HG02623 (cell line): ENCODE data around the gene TLCD3A.

Experiments used
- ATAC-seq: cut with Tn5 transposase; IDR thresholded peaks from one replicate; pipeline ENCODE4 v1.9.1; 2021; ENCODE audit warnings: moderate library complexity; ENCODE audit not compliant: unreplicated experiment

The TLCD3A gene

DNA sequence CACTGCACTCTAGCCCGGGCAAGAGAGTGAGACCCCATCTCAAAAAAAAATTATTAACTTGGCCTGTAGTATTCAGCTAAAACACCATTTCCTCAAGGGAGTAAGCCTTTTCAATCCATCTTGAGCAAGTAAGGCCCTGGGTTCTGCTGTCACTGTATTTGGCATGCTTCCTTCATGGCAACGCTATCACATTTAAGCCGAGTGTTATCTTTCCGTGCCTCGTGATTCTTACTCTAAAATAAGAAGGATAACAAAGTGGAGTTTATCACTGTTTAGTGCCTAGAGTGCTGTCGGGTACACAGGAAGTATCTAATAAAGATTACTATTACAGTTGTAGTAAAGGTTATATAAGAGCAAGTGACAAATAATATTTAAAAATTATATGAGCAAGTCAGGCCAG is 26.5 kb upstream of the TLCD3A start:
- no peak for ATAC-seq

DNA sequence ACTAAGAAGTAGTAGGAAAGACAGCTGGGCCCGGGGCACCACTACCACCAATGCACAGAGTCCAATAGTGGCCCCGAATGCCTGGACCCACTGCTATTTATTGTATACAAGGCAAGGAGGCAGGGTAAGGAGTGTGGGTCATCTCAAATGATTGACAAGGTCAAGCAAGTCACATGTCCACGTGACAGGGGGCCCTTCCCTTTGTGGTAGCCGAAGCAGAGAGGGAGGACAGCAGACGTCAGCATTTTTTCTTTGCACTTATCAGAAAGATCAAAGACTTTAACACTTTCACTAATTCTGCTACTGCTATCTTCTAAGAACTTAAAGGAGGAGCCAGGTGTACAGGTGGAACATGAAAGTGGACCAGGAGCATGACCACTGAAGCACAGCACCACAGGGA is 24.3 kb upstream of the TLCD3A start:
- no peak for ATAC-seq

DNA sequence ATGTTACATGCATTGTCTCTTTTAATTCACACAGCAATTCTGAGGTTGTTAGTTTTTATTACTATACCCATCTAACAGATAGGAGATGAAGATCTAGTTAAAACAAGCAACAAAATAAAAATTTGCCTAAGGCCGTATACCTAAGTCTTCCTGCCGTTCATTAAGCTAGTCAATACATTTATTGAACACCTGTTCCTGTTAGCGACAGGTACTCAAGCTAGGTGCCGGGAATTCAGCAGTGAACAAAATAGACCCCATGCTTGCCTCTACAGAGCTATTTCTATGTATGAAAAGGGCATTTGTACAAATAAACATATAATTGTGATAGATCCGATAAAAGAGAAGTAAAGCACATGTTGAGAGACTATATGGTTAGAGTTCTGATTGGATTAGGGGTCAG is 14.3 kb upstream of the TLCD3A start:
- no peak for ATAC-seq

DNA sequence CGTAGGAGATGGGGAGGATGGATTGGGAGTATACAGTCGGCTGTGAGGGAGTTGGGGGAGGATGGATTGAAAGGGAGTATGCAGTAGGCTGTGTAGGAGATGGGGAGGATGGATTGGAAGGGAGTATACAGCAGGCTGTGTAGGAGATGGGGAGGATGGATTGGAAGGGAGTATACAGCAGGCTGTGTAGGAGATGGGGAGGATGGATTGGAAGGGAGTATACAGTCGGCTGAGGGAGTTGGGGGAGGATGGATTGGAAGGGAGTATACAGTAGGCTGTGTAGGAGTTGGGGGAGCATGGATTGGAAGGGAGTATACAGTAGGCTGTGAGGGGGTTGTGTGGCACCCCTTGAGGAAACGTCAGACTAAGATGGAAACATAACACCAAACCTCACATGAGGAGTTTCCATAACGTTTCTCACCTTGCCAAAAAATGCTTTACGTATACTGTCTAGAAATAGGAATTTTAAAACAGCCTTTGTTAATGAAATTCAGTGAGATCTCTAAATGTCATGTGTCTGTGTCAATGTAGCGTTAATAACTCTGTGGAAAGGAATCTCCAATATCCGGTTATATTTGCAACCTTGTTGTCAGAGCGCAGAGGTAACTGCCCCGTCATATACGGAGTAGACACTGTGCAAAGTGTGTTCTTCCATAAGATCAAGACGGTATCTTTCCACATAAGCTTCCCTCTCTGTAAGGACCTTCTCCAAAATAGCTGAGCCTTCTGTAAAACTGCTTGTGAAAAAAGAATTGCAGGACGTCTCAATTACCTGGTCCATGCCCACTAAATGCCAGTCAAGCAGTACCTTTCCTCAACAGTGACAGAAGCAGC is 11.5 kb upstream of the TLCD3A start:
- ATAC-seq: no peak

DNA sequence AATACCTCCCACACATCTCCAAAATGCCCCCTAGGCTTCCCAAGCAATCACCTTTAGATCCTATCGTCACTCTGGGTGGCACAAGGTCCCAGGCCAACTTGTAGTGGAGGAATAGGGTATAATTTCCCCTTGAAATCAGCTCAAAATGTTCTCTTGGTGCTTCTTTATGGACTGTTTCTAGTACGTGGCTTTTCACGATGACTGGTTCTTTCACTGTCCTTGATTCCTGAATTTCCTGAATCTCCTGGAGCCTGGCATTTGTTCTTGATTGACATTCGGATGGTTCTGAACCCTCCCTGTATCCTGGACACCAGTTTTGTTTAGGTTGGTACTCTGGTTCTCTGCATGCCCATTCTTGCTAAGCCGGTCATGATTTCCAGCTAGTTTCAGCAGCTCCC is 10.9 kb upstream of the TLCD3A start:
- ATAC-seq: no peak

DNA sequence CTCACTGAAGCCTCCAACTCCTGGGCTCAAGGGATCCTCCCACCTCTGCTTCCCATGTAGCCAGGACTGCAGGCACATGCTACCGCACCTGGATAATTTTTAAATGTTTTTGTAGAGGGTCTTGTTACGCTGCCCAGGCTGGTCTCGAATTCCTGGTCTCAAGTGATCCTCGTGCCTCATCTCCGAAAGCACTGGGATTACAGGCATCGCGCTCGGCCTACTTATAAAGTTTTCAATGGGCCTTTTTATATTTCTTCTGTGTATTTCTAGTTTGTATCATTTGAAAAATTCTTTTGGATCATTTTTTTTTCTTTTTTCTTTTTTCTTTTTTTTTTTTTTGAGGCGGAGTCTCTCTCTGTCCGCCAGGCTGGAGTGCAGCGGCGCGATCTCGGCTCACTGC is 7.3 kb upstream of the TLCD3A start:
- no peak for ATAC-seq

DNA sequence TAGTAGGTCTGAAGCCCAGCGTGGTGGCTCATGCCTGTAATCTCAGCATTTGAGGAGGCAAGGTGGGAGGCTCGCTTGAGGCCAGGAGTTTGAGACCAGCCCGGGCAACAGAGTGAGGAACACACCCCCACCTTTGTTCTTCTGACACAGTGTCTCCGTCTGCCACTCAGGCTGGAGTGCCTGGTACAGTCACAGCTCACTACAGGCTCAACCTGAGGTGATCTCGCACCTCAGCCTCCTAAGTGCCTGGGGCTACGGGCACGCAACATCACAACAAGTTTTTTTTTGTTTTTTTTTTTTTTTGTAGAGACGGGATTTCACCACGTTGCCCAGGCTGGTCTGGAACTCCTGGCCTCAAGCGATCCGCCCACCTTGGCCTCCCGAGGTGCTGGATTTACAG is 6.7 kb upstream of the TLCD3A start:
- ATAC-seq: no peak

DNA sequence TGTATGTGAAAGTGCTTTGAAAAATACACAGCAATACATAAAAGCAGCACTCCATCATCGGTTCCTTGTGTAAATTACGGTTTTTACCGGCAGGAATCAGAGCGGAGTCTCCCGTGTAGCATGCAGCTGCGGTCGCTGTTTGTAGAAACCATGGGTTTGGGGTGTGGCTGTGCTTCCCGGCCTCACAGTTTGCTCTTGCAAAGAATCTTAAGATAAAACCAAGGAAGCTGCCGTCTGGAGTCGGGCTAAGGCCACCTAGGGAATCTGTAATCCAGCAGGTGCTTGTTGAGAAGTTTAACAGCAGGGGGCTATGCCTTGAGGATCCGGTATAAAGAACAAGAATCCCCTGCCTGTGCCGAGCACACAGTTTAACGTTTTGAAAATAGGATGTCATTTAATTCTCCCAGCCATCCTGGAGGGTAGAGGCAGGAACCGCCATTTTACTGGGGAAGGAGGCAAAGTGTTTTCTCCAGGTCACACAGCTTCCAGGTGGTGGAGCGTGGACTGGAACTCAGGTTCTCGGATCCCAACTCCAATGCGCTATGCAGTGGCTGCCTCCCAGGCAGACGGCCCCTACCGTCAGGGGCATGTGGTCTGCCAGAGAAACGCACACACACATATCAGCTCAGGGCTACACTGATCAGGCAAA is 6.0 kb upstream of the TLCD3A start:
- no peak for ATAC-seq

DNA sequence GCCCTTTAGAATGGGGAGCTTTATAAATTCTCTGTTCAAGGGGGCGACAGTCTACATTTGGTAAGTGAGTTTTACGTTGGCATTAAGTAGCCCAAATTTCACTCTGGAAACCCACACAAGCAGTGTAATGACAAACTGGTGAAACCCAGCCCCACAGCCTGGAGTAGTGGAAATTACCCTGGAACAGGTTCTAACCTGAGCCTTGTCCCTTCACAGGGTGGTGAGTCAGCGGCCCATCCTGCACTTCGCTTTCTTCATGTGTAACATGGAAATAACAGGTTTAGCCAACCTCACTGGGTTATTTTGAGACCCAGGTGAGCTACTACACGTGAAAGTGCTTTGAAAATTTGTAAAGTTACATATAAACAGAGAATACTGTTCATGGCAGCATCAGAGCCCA is 3.5 kb upstream of the TLCD3A start:
- ATAC-seq: no peak

DNA sequence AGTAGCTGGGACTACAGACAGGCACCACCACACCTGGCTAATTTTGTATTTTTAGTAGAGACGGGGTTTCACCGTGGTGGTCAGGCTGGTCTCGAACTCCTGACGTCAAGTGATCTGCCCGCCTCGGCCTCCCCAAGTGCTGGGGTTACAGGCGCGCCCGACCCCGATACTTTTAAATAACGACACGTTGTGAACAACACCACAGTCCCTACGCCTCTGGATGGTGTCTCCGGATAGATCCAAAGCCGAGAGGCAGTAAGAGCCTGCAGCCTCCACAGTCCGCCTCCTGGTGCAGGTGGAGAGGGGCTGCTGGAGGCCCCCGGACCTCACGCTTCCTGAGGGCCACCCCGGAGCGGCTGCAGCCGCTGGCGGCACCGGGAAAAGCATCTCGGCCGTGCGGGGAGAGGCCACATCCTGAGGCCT is 741 bp upstream of the TLCD3A start:
- ATAC-seq: no peak

DNA sequence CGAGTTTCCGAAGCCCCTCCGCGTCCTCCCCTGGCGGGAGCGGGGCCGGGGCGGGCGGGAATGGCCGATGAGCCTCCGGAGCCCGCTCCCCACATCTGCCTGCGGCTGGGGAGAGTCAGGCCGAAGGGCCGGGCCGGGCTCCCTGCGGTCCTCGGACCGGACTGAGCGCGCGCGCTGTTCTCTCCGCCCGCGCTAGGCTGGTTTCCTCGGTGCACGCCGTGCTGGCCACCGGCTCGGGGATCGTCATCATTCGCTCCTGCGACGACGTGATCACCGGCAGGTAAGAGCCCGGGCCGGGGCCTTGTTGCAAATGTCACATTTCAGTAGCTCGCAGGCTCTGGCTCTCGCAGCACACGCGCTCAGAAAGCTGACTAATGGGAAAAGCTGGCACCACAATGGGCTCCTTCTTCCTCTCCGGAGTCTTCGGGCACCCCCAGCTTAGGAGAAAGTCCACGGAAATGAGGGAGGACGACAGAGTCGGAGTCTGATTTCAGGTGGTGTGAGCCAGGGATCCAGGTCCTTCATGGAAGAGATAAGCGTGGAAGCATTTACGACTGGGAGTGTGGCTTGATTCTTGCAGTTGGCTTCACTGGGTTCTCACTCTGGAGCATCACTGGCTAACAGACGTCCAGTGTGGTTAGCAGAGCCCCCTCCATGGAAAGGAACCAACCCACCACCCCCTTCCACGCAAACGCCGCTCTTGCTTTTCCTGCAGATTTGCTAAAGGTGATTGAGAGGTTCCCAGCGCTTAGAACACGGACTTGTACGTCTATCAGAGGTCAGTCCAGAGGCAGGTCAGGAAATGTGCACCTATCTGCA is 715 bp downstream of the TLCD3A start:
- ATAC-seq: peak; percentile 16

DNA sequence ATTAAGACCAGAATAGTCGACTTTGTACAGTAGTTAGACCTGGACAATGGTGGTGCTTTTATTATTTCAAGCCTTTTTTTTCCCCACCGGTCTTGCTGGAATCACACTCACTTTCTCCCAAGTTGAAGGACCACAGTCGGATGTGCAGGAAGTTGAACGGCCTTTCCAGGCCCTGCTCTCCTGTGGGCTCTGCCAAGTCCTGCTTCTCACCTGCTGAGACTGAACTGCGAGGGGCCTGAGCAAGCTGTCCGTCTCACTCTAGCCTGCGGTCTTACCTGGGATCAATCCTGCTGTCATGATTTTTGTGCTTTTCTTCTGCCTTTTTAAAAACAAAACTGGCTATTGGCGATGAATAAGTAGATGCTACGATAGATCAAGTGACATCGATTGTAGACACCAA is 1.3 kb downstream of the TLCD3A start:
- ATAC-seq: no peak

DNA sequence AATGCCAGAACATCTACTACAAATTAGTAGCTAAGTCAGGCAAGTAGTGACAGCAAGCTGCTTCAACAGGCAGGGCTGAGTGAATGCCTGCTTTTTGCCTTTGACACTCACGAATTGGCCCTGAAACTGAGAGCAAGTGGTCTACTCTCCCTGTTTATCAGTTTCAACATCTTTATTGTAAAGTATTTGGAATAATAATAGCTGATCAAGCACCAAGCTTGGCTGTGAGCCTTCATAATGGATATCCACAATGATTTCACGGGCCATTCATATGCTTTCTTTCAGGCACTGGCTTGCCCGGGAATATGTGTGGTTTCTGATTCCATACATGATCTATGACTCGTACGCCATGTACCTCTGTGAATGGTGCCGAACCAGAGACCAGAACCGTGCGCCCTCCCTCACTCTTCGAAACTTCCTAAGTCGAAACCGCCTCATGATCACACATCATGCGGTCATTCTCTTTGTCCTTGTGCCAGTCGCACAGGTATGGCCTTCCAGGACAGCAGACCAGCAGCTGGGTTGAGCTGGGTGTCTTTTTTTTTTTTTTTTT is 5.2 kb downstream of the TLCD3A start:
- ATAC-seq: no peak

DNA sequence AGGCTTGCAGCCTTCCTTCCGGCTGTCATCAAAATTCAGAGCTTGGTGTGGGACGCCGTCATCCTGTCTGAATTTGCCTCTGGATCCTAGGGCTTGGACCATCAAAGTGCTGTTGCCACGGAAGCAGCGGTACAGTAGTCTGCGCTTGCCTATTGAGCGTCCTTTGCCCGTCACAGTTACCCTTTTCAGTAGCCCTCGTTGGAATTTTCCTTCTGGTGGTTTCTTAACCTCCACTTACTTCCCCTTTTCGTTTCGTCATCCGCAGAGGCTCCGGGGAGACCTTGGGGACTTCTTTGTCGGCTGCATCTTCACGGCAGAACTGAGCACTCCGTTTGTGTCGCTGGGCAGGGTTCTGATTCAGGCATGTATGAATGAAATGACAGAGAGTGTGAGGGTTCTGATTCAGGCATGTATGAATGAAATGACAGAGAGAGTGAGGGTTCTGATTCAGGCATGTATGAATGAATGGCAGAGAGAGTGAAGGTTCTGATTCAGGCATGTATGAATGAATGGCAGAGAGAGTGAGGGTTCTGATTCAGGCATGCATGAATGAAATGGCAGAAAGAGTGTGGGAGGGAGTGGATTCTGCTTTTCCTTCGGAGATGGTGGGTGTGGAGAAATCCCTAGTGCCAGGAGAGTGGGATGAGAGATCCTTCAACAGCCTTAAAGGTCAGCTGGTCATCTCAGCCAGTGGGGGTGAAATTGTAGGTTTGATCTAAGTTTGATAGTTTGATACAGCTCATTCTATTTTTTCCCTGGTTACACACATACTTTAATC is 8.0 kb downstream of the TLCD3A start:
- ATAC-seq: peak; percentile 76

DNA sequence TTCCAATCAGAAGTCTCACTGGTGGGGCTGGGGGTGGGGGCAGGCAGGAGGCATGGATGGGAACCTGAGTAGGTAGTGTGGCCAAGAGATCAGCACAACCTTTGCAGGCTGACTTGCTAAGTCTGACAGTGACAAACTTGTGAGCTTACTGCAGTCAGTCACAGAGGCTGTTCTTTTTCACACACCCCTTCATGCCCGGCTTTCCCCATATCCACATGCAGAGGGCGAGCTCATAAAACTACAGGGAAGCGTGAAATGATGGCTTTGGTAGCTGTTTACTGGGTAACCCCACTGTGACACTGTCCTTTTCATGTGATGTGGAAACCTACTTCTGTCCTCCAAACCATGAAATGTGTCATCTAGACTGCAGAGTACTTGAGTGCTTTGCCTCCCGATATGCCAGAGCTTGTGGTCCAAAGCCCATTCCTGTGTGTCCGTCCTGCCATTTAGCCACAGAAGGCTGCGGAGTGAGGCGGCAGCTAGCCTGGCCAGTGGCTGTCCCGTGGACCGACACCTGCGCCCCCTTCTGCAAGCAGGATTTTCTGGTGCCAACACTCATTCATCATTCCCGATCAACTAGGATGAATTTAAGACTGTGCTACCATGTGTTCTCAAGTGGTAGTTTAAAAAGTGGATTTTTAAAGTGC is 9.9 kb downstream of the TLCD3A start:
- no peak for ATAC-seq

DNA sequence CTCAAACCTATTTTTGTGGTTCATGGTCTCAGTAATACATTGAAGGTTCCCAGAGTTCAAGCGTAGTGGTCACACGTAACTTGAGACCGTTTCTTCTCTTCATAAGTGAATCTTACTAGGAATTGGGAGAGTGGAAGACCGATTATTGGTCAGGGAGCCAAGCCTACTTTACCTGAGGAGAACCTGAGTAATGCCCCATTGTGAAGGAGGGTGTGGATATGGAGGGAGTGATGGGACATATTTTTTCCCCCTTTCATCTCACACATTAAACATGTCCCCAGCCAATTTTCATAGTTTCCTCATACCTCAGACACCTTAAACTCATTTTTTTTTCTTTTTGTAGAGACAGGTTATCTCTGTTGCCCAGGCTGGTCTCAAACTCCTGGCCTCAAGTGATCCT is 10.7 kb downstream of the TLCD3A start:
- ATAC-seq: no peak

DNA sequence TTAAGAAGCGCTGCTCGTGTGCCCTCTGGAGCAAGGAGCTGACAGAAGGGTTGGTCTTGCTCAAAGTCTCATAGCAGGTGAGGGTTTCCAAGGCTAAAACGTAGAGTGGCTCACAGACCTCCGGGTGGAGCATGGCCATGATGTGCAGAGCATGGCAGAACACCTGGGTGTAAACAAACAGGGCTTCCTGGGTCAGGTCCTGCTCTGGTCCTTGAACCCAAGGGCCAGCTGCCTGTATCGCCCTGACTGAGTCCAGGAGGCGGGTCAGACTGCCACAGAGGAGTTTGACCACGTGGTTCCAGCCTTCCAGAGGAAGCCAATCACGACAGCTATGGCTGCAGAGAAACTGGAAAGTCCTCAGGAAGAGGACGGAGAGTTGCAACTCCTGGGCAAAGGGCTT is 12.5 kb downstream of the TLCD3A start:
- no peak for ATAC-seq

DNA sequence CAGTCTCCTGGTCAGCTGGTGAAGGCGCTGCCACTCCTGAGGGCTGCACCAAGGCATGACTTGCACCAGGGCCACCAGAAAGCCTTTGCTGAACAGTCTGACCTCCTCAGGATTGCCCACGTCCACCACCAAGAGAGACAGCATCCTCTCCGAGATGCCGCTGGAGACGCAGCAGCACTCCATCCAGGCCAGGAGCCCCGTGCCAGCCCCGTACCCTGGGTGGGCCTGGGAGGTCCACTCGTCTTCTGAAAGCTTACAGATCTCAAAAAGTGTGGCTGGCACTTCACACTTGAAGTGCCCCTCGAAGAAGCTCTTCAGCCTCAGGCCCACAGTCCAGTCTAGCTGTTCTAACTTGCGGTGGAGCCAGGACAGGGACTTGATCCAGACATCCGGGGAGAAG is 13.0 kb downstream of the TLCD3A start:
- no peak for ATAC-seq

DNA sequence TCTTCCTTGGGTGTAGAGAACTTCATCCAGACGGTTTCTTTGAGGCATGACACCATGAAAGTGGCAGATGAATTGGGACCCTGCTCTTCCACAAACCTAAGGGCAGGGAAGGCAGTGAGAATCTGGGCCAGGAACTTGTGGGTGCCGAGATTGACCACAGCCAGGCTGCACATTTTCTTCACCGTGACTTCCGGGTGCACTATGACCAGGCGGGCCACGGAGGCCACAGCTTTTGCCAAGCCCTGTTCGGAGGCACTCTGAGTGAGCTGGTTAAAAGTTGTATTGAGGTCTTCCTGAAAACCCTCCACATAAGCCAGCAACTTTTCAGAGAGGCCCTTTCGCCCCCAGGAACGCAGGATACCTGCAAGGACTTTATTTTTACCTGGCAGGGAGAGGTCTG is 13.8 kb downstream of the TLCD3A start:
- ATAC-seq: no peak
